GM19467 (cell line): ENCODE data around the gene ENOX2.
"Not testable (repeated sequence)": the region's sequence is repeated elsewhere in the genome, so short reads cannot be mapped to it uniquely, and the experiment has no call there.

Source experiments
- ATAC-seq: cut with Tn5 transposase; IDR thresholded peaks from one replicate; pipeline ENCODE4 v1.9.1; 2021; ENCODE audit warnings: mild to moderate bottlenecking, moderate library complexity; ENCODE audit not compliant: unreplicated experiment

The ENOX2 gene, protein sequence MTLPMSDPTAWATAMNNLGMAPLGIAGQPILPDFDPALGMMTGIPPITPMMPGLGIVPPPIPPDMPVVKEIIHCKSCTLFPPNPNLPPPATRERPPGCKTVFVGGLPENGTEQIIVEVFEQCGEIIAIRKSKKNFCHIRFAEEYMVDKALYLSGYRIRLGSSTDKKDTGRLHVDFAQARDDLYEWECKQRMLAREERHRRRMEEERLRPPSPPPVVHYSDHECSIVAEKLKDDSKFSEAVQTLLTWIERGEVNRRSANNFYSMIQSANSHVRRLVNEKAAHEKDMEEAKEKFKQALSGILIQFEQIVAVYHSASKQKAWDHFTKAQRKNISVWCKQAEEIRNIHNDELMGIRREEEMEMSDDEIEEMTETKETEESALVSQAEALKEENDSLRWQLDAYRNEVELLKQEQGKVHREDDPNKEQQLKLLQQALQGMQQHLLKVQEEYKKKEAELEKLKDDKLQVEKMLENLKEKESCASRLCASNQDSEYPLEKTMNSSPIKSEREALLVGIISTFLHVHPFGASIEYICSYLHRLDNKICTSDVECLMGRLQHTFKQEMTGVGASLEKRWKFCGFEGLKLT

DNA sequence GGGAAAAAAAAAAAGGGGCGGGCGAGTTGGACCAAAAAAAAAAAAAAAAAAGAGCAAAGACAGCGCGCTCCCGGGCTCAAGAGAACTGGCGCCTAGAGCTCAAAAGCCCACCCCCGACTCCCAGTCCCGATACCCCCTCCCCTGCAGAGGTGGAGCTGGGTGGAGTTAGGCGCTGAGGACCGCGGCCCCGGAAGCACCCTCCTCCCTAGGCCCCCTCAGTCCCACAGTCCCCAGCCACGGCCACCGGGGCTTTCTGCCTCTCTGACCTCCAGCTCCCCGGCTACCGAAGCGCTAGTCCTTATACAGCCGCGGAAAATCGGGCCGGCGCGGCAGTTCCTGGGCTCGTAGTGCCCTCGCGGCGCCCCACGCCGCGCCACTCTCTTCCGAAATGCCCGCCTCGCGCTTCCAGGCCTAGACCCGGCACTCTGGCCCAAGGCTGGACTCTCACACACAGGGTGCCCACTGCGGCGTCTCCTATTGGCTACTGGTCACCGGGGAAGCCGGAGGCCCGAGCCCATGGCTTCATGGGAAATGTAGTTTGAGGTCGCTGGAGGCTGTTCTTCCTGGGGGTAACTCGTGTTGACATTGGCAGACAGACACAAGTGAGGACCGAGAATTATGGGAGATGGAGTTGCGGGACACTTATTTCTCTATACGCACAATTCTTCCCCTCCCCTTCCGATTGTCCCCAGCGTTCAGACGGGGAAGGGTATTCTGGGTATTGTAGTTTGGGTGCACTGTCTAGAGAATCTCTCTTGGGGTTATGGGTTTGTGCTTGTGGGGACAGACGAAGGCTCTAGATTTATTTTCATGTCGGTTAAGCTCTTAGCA, at the start of gene ENOX2:
Gene ENOX2 (minus strand): TSS at position 427 of the 831 bp plus-strand sequence. CDS start 199,993 bp downstream, outside the sequence.
- peak; percentile 97 for ATAC-seq

- ATAC-seq: no peak
These were observed 49.4 kb upstream of the ENOX2 start for GRCh38 chrX:130952266-130953043.

GRCh38 chrX:130944230-130944629, 41.2 kb upstream of the ENOX2 start:
- no peak for ATAC-seq

GRCh38 chrX:130937101-130937500, 34.1 kb upstream of the ENOX2 start:
- no peak for ATAC-seq

- no peak for ATAC-seq
These were observed 30.3 kb upstream of the ENOX2 start for GRCh38 chrX:130933358-130933757.

GRCh38 chrX:130920405-130920804, 17.4 kb upstream of the ENOX2 start:
- not testable (repeated sequence) for ATAC-seq

GRCh38 chrX:130919676-130920075, 16.7 kb upstream of the ENOX2 start:
- ATAC-seq: not testable (repeated sequence)

- ATAC-seq: not testable (repeated sequence)
These were observed 15.5 kb upstream of the ENOX2 start for GRCh38 chrX:130918498-130918897.

GRCh38 chrX:130916636-130917422, 13.8 kb upstream of the ENOX2 start:
- peak; percentile 54 for ATAC-seq

- ATAC-seq: no peak
These were observed 12.3 kb upstream of the ENOX2 start for GRCh38 chrX:130915302-130915701.

DNA sequence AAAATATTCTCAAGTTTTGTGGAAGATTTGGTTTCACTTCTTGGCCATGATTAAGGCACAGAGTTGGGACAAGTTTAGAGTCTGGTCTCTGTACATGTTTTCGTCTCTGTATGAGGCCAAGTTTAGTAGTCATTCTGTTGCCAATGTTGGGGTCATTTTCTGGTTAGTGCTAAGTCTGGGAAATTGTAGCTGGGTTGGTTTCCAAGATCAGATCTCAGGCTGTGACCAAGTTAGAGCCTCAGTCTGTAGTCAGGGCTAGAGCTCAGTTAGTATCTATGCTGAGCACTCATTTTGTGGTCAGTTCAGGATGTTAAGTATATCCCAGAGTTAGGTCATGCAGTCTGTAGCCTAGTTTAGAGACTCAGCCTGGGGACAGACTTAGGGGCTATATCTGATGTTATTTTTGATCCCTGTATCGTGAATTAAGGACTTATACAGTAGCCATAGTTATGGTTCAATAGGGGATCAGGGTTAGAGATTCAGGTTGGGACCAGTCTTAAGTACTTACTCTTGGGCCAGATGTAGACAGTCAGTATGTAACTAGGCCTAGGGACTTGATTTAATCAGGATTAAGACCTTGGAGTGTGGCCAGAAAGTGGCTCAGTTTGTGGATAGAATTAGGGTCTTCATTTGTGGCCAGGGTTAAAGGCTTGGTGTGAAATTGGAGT, 6.6 kb upstream of the ENOX2 start:
- ATAC-seq: no peak

GRCh38 chrX:130906776-130907175, 3.8 kb upstream of the ENOX2 start:
- ATAC-seq: no peak

DNA sequence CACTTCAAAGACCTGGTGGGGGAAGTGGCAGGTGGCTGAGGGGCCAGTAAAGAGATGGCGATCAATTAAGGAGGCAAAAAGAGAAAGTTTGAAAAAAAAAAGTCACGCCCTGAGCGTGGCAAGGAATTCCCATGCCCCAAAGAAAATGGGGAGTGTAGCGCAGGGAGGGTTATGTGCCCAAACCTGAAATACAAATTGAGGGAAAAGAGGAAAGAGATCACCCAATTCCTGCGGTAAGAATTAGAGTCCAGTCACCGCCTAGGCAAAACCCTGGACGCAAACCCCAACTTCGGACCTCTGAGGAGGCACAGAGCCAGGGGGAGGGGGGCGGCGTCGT, 595 bp downstream of the ENOX2 start:
- ATAC-seq: no peak

DNA sequence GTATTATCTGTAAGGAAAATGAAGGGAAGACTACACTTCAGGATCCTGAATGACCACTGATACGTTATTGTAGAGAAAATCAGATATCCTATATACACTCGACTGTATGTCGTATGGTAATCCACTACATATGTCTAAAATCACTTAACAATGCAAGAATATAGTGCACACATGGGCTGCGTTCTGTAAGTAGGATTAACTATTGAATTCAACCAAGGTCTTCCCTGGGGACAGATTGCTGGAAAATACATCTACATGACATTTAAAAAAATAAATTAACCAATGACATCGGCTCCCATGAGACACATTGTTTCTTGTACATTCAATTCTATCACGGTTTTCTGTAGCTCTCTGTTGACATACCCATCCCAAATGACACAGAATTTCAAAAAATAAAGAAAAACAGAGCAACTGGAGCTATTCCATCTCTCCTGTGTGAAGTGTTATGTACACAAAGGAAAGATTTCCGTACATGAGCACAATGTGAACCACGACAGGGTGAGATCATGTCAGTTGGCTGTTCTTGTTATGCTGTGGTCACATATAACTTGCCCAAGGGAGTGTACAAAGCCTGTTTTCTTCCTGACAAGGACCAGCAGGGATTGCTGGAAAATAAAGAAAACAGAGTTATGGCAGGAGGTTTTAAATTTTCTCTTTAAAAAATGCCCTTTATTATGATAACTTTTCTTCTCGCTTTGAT, 6.1 kb downstream of the ENOX2 start:
- no peak for ATAC-seq

DNA sequence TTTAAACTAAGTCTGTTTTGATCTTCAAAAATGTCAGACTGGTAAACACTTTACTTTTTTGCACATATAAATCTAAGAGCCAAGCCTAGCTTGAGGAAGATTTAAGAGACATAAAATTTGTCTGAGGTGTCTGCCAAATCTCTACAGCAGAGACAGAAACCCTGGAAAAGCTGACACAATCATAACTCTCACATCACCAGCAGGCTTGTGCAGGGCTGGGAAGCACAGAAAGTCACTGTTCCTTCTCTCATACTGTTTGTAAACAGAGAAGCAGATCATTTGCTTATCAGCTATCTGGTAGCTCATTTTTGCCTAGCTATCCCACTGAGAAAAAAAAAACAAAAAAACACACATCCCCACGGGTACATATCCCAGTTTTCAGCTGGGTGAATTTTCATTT, 7.0 kb downstream of the ENOX2 start:
- no peak for ATAC-seq

GRCh38 chrX:130895299-130895698, 7.7 kb downstream of the ENOX2 start:
- no peak for ATAC-seq

GRCh38 chrX:130893356-130894085, 9.5 kb downstream of the ENOX2 start:
- ATAC-seq: no peak

- ATAC-seq: no peak
These were observed 15.6 kb downstream of the ENOX2 start for GRCh38 chrX:130887376-130887775.
